ENCODE measurements around the gene SLC35D2.

DNA sequence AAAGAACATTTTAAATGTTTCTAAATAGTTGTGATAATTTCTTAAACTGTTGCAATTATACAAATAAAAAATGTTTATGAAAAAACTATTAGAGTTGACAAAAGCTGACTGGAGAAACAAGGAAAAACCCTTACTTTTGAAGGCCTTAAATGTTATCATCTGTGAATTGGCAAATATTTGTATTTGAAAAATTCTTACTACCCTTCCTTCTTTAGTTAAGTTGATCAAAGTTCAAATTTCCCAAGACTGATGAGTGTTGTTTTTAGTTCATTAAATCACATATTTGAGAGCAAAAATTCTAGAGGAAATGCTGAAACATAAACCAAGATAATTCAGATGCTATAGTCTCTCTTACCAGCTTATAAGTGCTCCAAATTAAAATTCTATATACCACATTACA, 2.6 kb upstream of the SLC35D2 start:
- TF ChIP-seq TAF1 (IDR thresholded peaks at IDR 0.05; ENCODE audit: borderline replicate concordance, insufficient read depth, low read length) (no peak), SIN3A (IDR thresholded peaks at IDR 0.05; ENCODE audit: borderline replicate concordance, insufficient read depth, low read length) (no peak)
- TF ChIP-seq, protein P1, sequence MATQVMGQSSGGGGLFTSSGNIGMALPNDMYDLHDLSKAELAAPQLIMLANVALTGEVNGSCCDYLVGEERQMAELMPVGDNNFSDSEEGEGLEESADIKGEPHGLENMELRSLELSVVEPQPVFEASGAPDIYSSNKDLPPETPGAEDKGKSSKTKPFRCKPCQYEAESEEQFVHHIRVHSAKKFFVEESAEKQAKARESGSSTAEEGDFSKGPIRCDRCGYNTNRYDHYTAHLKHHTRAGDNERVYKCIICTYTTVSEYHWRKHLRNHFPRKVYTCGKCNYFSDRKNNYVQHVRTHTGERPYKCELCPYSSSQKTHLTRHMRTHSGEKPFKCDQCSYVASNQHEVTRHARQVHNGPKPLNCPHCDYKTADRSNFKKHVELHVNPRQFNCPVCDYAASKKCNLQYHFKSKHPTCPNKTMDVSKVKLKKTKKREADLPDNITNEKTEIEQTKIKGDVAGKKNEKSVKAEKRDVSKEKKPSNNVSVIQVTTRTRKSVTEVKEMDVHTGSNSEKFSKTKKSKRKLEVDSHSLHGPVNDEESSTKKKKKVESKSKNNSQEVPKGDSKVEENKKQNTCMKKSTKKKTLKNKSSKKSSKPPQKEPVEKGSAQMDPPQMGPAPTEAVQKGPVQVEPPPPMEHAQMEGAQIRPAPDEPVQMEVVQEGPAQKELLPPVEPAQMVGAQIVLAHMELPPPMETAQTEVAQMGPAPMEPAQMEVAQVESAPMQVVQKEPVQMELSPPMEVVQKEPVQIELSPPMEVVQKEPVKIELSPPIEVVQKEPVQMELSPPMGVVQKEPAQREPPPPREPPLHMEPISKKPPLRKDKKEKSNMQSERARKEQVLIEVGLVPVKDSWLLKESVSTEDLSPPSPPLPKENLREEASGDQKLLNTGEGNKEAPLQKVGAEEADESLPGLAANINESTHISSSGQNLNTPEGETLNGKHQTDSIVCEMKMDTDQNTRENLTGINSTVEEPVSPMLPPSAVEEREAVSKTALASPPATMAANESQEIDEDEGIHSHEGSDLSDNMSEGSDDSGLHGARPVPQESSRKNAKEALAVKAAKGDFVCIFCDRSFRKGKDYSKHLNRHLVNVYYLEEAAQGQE (IDR thresholded peaks at IDR 0.05; ENCODE audit: insufficient read depth in 1 of 2, low read depth in 2 of 2, low read length in 2 of 2) = no peak

Data from PFSK-1 (cell line).